HG03135 (cell line): ENCODE data around the gene CD80.
A peak's percentile ranks its signal among the peaks of the same experiment; 100 is the strongest.

ENCODE experiments used
- ATAC-seq: cut with Tn5 transposase; IDR thresholded peaks from one replicate; pipeline ENCODE4 v1.9.1; 2021; ENCODE audit warnings: mild to moderate bottlenecking, moderate library complexity; ENCODE audit not compliant: unreplicated experiment

The CD80 gene

GRCh38 chr3:119500265-119500664 lies 59.1 kb downstream of the CD80 start:
- ATAC-seq, result no peak

GRCh38 chr3:119498186-119499011 lies 61.0 kb downstream of the CD80 start, which contains the start of gene TIMMDC1:
TSS of gene TIMMDC1 (plus strand) at chr3:119498547. CDS start at chr3:119498734, 187 bp downstream.
- peak; percentile 99 for ATAC-seq

- ATAC-seq, result no peak
These were observed 61.6 kb downstream of the CD80 start for GRCh38 chr3:119497820-119498185.

GRCh38 chr3:119494597-119494996 lies 64.8 kb downstream of the CD80 start:
- no peak for ATAC-seq

GRCh38 chr3:119492810-119493209 lies 66.6 kb downstream of the CD80 start:
- no peak for ATAC-seq

GRCh38 chr3:119492128-119492527 lies 67.3 kb downstream of the CD80 start:
- no peak for ATAC-seq

GRCh38 chr3:119490153-119490552 lies 69.3 kb downstream of the CD80 start:
- ATAC-seq, result no peak

- no peak for ATAC-seq
These were observed 73.9 kb downstream of the CD80 start for GRCh38 chr3:119485563-119485962.

GRCh38 chr3:119483101-119483500 lies 76.3 kb downstream of the CD80 start:
- no peak for ATAC-seq

GRCh38 chr3:119481079-119481478 lies 78.3 kb downstream of the CD80 start:
- ATAC-seq, result no peak
